Right ventricle myocardium inferior (tissue), 1 donor: ENCODE data around the gene FRMD4B. TPM values are rescaled to one million over a fixed set of nuclear protein-coding genes. Genes with fewer than 3 reads are reported as not detected.

Source experiments
- ATAC-seq: fragments of 200-7000 bp; cut with Tn5 transposase; one replicate; pipeline ENCODE4 v1.9.1; 2020; ENCODE audit warnings: mild to moderate bottlenecking, moderate library complexity
- DNase-seq: peaks from one replicate; pipeline ENCODE4 v3.0.0; 2021; ENCODE audit errors: missing footprints
- intact Hi-C: fragments of 100-400 bp; cut with DNase I; formaldehyde crosslinking; loops from one replicate; pipeline ENCODE4 v1.11.0; 2022
- total RNA-seq: library from RNA; stranded (reverse); fragmentation: NEBNext Ultra II Directional; extraction: Animal tissue kit (Norgen Biotek cat#: 25700); gene quantifications from one replicate; pipeline ENCODE4 v1.2.1, GENCODE V29; 2021
- donor health status: DM: no; HTN: yes; CAD: no; lungs with severe emphysema.

The FRMD4B gene
- total RNA-seq, 1 donor from 2014 or later, result 16.0 TPM

DNA sequence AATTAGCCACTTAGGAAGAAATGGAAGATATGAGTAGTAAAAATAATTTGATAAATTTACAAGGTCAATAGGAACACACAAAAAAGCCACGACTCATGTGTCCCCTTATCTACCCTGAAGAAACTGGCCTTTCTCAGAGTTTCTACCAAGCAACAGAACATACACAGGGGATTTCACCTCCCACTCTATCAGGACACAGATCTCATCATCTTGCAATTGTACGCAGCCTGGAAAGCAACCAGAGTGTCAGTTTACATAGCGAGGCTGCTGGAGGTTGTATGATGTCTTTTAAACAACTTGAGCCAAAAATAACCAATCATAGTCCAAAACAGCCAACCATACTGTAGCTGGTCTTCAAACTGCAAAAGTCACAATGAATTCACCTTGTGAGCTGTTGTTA is 243.8 kb downstream of the FRMD4B start:
- intact Hi-C loops, result no loop called here
- ATAC-seq, result no peak
- DNase-seq, result no peak

DNA sequence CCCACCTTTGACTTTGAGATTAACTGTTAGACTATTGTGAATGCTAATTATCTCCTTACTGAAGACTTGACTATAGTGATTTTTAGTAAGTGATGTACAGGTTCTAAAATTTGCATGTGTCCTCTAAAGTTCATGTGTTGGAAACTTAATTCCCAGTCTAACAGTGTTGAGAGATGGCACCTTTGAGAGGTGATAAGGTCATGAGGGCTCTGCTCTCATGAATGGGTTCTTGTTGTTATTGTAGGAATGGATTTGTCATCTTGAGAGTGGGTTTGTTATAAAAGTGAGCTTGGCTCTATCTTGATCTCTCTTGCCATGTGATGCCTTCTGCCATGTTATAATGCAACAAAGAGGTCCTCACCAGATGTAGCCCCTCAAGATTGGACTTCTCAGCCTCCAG is 244.6 kb downstream of the FRMD4B start:
- DNase-seq (no peak), ATAC-seq (no peak)
- intact Hi-C loops, result no loop called here

DNA sequence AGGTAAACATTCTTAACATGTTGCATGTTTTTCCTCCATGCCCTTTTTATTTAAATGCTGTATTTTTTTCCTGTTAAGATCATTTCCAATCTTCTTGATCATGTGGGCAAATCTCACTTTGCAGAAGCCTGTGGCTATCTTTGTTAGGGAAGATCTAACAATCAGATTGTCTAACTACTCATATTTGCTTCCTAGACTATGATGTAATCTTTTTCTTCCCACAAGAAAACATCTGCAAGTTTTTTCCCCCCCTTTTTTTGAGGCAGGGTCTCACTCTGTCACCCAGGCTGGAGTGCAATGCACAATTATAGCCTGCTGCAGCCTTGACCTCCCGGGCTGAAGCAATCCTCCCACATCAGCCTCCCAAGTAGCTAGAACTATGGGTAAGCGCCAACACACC is 248.5 kb downstream of the FRMD4B start:
- intact Hi-C loops, result no loop called here
- ATAC-seq (no peak), DNase-seq (no peak)

DNA sequence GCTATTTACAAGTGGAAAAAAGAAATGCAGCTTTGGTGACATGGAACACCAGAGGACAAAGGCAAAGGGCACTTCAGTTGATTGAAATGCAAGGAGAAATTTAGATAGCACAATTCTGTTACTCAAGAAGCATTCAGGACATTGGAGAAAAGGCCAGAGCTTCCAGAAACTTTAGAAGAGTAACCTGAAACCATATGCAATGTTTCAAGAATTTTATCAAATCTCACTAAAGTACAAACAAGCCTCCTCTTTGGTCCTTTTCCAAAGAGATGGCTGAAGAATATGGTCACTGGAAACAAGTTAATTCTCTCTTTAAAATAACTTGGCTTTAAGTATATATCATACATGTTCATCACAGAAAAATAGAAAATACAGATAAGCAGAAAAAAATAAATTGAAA is 248.9 kb downstream of the FRMD4B start:
- no peak for DNase-seq
- ATAC-seq, result no peak
- intact Hi-C loops, result no loop called here

DNA sequence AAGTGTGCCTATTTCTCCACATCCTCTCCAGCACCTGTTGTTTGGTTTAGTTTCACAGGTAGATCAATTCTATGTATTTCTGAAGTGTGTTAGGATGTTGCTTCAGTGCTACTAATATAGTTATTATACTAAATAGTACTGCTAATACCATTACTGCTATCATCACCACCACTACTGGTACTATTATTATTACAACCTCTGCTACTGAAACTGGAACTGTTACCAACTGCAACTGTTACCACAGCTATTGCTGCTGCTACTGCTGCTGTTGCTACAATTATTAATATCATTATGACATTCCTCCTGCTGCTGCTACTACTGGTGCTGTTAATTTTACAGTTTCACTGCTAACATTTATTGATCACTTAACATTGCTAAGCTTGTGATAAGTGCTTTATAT is 255.2 kb downstream of the FRMD4B start:
- intact Hi-C loops, result no loop called here
- no peak for DNase-seq
- ATAC-seq, result no peak

DNA sequence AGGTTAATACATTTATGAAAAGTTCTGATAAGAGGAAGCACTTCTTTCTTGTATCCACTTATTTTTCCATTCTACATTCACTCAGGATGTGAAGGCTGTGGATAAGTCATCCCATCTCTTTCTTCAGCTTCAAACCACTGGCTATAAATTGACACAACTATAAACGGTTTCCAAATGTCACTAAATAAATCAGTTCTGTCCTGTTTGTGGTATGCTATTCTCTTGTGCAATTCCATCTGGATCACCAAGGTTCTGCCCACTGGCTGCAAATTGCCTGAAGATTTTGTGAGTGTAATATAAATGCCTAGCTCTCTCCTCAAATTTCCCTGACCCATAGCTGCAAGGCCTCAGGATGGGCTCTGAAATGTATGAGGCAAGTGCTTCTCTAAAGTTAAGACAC is 256.4 kb downstream of the FRMD4B start:
- DNase-seq (no peak), ATAC-seq (no peak)
- intact Hi-C loops, result no loop called here

DNA sequence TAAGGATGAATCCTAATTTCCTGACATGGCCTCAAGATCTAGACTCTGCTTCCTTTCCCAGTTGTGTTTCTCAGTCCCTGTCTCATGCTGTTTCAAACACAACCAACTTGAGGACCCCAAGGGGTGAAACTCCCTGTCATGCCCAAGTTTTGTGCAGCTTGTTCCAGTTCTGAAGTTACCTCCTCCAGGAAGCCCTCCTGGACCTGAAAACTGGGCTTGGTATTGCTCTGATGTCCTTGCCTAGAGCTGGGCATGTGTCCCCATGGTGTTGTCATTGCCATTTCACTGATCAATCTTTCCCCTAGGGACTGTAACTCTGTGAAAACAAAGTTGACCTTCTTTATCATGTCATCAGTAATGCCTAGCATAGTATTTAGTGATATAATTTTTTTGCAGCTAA is 257.4 kb downstream of the FRMD4B start:
- DNase-seq, result no peak
- intact Hi-C loops, result no loop called here
- ATAC-seq, result no peak

DNA sequence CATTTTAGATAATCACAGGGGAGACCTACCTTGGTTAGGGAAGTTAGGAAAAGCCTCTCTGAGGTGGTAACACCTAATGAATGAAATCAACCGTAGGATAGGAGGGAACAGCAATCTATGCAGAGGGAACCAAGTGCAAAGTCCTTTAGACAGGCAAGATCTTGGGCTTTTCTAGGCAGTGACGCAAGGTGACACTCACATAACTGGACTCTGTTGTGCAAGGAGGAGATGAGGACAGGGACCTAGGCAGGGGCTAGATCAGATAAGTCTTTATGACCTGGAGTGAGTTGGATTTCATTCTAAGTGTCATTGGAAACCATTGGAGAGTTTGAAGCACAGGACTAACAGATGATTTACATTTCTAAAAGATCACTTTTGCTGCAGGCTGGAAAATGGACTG is 258.9 kb downstream of the FRMD4B start:
- DNase-seq (no peak), ATAC-seq (no peak)
- intact Hi-C loops, result no loop called here

DNA sequence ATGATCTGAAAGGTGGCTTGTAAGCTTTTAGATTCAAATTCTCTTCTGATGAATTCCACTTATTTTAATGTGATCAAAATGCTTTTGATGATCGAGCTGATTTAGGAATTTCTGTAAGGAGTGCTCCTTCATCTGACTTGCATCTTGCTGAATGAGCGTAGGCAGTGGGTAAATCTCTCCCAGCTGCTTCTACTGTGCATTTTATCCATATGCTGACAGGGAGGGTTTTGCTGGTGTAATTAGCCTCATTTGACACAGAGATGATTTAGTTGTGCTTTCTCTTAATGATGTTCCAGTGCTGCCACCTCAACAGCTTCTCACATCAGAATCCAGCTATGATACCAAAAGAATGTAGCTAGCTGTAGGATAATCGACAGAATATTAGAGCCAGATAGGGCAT is 259.7 kb downstream of the FRMD4B start:
- intact Hi-C loops, result no loop called here
- no peak for ATAC-seq
- no peak for DNase-seq

DNA sequence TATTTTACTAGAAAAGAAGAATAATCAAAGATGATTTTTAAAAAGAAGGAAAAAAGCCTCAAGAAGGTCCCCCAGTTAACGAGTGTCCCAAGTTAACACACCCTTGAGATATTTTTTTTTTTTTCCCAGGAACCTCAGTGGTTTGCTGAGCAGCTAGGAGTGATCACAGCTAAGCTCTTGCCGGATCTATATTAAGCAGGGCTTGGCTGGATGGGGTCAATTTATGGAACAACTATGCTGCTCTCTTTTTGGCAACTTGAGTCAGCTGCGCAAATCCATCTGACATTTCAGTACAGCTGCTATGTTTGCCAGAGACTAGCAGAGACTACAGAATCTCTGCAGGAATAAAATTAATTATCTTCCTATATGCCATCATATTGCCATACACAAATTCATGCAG is 263.5 kb downstream of the FRMD4B start, which contains the start of gene LMOD3:
Gene LMOD3, minus strand, starts transcription at position 193 of the 400 bp plus-strand sequence. CDS start 209 bp downstream, outside the sequence.
- DNase-seq (no peak), ATAC-seq (peak; percentile 87)
- intact Hi-C loops, result no loop called here

DNA sequence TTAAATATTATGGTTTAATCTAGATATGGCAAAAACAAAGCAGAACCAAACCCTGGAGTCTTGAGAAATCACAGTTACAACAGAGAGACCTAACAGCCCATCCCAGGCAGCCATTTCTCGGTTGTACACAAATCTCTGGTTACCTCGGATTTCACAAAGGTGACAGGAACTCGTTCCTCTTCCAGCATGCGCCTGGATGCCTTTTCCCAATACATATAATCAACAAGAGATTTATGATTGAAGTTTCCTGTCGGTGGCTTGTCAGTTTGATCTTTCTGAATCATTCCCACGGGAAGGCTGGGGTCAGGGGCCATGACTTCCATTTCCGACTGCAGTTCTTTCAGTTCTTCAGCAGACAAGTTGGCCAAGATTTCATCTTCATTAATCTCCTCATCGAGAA is 263.9 kb downstream of the FRMD4B start:
- DNase-seq (no peak), ATAC-seq (no peak)
- intact Hi-C loops, result loop anchor here (2.0 kb wide), 1 partner anchor 41 kb away; the partner anchor contains the start of gene UBA3

DNA sequence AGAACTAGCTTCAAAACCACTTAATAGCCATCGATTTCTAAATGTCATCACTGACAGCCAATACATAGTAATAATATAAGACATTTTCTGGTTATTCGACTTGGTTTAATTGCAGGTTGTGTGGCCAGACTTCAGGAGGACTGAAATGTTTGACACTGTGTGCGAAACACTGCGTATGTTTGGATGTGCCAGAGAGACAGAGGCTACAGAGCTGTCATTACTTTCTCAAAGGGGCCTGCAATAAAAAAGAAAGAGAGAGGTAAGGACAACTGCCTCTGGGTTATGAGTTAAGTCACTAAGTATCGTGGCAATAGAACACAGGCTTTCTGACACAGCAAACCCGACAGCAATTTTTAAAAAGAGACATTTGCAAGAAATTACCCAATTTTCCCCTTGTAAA is 264.4 kb downstream of the FRMD4B start:
- intact Hi-C loops, result loop anchor here (2.0 kb wide), 1 partner anchor 41 kb away; the partner anchor contains the start of gene UBA3
- ATAC-seq (peak; percentile 51), DNase-seq (no peak)

DNA sequence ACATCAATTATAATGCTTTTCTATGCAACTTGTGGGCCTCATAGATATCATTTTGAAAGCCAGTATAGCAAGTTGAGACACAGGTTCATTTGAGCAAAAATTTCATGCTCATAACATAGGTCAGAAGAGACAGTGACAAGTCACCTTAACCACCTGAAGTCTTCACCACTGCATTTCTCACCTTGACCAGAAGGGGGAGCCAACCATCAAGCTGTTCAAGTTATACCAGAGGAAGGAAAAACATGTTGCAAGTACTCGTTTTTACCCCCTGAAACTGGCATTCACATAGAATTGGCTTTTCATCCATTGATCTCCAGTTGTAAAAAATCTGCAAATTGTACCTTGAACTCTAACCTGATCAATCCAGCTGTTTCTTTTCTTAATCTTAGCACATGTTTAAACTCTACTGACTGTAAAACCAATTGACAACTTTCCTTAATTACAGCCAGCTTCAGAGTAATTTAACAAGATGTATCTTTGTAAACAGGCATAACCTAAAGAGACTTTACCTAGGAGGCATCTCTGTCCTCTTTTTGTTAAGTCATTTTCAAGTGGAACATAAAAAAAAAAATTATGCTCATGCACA is 264.9 kb downstream of the FRMD4B start:
- DNase-seq (no peak), ATAC-seq (no peak)
- intact Hi-C loops, result loop anchor here (2.0 kb wide), 1 partner anchor 40 kb away; the partner anchor contains the start of gene UBA3
